Endometrium (tissue), 2 donors: ENCODE measurements around the gene RFLNA.
"Not testable (repeated sequence)": the region's sequence is repeated elsewhere in the genome, so short reads cannot be mapped to it uniquely, and the experiment has no call there.

Experiments used
- FAIRE-seq: peaks from 2 replicates; lab custom pipeline; 2012; peaks lifted over from hg19 to GRCh38; lab: Jason Lieb, UNC
- donor health status: control.
- donor health status: control.

The RFLNA gene

GRCh38 chr12:124283326-124283725 lies 11.6 kb upstream of the RFLNA start:
- FAIRE-seq = no peak

GRCh38 chr12:124284368-124284767 lies 10.5 kb upstream of the RFLNA start:
- no peak for FAIRE-seq

GRCh38 chr12:124286414-124286813 lies 8.5 kb upstream of the RFLNA start:
- FAIRE-seq = no peak

GRCh38 chr12:124286971-124287370 lies 7.9 kb upstream of the RFLNA start:
- no peak for FAIRE-seq

GRCh38 chr12:124289634-124290600 lies 5.0 kb upstream of the RFLNA start:
- no peak for FAIRE-seq

- FAIRE-seq = no peak
These were observed 2.5 kb upstream of the RFLNA start for GRCh38 chr12:124292385-124292784.

GRCh38 chr12:124293286-124294003 lies 1.4 kb upstream of the RFLNA start:
- no peak for FAIRE-seq

- no peak for FAIRE-seq
These were observed 652 bp downstream of the RFLNA start for GRCh38 chr12:124295431-124296058.

GRCh38 chr12:124296295-124296915 lies 1.5 kb downstream of the RFLNA start:
- no peak for FAIRE-seq

- FAIRE-seq = no peak
These were observed 2.0 kb downstream of the RFLNA start for GRCh38 chr12:124296916-124297351.

GRCh38 chr12:124297389-124297788 lies 2.5 kb downstream of the RFLNA start:
- FAIRE-seq = no peak

GRCh38 chr12:124297856-124298255 lies 3.0 kb downstream of the RFLNA start:
- no peak for FAIRE-seq

- no peak for FAIRE-seq
These were observed 4.0 kb downstream of the RFLNA start for GRCh38 chr12:124298685-124299410.

- no peak for FAIRE-seq
These were observed 4.9 kb downstream of the RFLNA start for GRCh38 chr12:124299628-124300388.

- FAIRE-seq = not testable (repeated sequence)
These were observed 5.8 kb downstream of the RFLNA start for GRCh38 chr12:124300657-124301056.

- no peak for FAIRE-seq
These were observed 6.3 kb downstream of the RFLNA start for GRCh38 chr12:124301084-124301654.

GRCh38 chr12:124302241-124302806 lies 7.4 kb downstream of the RFLNA start:
- FAIRE-seq = no peak

GRCh38 chr12:124302807-124303578 lies 8.1 kb downstream of the RFLNA start:
- no peak for FAIRE-seq
